HG02610 (cell line): ENCODE data around the gene ZFP36.

Source experiments
- ATAC-seq: cut with Tn5 transposase; IDR thresholded peaks from one replicate; pipeline ENCODE4 v1.9.1; 2021; ENCODE audit warnings: mild to moderate bottlenecking, moderate library complexity; ENCODE audit not compliant: unreplicated experiment

Gene ZFP36

DNA sequence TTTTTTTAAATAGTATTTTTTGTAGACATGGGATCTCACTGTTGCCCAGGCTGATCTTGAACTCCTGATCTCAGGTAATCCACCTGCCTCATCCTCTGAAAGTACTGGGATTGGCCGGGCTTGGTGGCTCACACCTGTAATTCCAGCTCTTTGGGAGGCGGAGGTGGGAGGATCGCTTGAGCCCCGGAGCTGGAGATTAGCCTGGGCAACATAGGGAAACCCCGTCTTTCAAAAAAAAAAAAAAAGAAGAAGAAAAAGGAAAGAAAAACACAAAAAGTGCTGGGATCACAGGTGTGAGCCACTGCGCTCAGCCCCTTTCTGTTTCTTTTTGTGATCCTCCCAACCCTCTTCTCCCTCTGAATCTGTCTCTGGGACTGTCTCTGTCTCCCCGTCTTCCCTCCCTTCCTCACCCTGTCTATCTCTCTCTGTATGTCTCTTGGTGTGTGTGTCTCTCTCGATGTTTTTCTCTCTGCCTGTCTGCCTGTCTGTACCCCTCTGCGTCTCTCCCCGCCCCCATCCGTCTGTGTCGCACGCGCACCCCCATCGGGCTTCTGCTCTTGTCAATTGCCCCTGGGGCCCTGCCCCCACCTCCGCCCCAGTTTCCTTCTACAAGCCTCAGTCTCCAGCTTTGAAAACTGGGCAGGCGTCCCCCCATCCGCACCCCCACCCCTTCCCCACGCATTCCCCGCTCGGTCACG is 540 bp upstream of the ZFP36 start:
- ATAC-seq, result no peak

GRCh38 chr19:39407410-39407659 is 688 bp downstream of the ZFP36 start:
- no peak for ATAC-seq

- no peak for ATAC-seq
Observed at GRCh38 chr19:39407660-39408391, 1.2 kb downstream of the ZFP36 start.

DNA sequence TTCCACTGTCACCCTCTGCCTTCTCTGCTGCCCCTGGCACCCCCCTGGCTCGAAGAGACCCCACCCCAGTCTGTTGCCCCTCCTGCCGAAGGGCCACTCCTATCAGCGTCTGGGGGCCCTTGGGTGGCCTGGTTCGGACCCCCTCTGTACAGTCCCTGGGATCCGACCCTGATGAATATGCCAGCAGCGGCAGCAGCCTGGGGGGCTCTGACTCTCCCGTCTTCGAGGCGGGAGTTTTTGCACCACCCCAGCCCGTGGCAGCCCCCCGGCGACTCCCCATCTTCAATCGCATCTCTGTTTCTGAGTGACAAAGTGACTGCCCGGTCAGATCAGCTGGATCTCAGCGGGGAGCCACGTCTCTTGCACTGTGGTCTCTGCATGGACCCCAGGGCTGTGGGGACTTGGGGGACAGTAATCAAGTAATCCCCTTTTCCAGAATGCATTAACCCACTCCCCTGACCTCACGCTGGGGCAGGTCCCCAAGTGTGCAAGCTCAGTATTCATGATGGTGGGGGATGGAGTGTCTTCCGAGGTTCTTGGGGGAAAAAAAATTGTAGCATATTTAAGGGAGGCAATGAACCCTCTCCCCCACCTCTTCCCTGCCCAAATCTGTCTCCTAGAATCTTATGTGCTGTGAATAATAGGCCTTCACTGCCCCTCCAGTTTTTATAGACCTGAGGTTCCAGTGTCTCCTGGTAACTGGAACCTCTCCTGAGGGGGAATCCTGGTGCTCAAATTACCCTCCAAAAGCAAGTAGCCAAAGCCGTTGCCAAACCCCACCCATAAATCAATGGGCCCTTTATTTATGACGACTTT is 2.0 kb downstream of the ZFP36 start:
- no peak for ATAC-seq

- no peak for ATAC-seq
Observed at GRCh38 chr19:39409208-39410016, 2.8 kb downstream of the ZFP36 start.

GRCh38 chr19:39410017-39410830 is 3.6 kb downstream of the ZFP36 start:
- ATAC-seq, result no peak

GRCh38 chr19:39410831-39411080 is 4.1 kb downstream of the ZFP36 start:
- no peak for ATAC-seq

GRCh38 chr19:39411081-39411831 is 4.6 kb downstream of the ZFP36 start:
- ATAC-seq, result no peak

DNA sequence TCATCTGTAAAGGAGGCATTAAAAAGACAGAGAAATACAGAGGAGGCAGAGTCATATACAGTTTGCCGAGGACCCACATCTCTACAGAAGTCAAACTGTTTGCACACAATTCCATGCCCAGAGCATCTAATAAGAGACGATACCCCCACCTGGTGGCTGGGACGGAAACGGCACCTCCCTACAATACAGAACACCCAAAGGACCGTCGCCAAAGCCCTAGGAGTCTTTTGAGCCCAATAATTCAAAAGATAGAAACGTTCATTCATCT is 5.1 kb downstream of the ZFP36 start:
- ATAC-seq, result peak; percentile 29

DNA sequence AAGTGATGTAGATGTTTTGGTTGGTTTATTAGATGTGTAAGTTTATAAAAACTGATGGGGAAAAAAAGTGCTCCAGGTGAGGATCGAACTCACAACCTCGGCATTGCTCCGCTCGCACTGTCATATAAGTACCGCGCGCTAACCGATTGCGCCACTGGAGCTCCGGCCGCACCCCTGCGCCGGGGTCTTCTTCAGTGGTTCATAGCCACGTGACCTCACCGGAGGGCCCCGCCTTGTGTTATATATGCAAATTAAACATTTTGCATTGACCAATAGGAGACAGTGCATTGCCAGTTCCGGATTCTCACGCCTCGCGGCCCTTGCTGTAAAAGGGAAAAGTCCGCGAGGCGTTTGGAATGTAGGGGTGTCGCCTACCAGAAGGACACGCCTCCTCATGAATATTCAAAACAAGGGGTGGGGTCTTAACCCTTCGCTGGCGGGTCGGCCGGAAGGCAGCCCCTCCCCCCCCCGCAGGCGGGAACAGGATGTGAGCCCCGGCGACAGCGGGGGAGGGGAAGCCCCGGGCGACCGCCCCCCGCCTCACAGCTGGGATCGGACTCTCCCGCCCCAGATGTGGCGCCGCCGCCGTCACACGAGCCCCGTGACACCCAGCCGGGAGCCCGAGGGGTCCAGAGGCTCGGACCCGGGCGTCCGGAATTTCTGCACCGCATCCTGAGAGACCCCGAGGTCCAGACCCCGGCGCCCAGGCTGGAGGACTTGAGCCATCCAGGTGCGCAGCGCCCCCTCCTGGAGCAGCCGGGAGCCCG is 5.6 kb downstream of the ZFP36 start, which contains the start of gene PLEKHG2:
TSS of gene PLEKHG2 (plus strand) at position 570 of the 767 bp plus-strand sequence. CDS start 1,418 bp downstream, outside the sequence.
- ATAC-seq, result peak; percentile 63

DNA sequence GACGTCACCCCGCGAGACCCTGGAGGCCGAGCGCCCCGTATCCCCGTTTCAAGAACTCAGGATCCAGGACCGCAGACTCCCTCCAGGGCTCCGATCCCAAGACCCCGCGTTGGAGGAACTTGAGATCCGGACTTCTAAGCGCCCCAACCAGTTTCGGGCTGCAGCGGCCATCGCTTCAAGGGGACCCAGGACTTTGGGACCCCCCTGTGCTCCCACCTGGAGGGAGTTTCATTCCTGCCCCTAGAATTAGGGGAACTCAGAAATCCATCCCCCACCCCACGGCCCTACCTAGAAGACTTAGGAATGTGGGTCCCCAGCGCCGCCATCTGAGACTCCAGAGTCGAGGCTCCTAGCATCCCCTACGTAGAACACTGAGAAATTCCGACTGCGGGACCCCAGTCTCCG is 6.2 kb downstream of the ZFP36 start:
- no peak for ATAC-seq

- ATAC-seq, result no peak
Observed at GRCh38 chr19:39413272-39413910, 6.7 kb downstream of the ZFP36 start.

DNA sequence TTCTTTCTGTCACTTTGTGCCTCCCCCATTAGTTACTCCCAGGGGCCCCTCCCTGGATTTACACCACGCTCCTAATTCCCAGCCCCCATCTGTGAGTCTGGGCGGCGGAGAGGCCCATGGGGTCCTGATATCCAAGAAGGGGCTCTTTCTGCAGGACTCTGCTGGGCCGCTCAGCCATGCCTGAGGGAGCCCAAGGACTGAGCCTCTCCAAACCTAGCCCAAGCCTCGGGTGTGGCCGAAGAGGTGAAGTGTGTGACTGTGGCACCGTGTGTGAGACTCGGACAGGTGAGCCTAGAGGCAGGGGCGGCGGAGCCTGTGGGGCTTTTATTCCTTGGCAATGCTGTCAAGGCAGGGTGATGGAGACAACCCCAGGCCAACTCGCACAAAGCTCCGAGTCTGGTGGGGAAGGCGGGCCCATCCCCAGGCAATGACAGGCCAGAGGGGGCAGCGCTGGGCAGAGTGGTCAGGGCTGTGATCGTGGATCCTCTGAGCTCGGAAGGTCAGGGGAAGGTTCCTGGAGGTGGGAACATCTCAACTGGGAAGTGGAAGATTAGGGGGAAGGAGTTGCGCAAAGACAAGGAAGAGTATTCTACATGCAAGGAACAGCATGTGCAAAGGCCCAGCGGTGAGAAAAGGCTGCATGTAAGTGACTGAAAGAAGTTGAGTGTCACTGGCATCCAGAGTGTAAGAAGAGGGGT is 7.4 kb downstream of the ZFP36 start:
- no peak for ATAC-seq

- ATAC-seq, result no peak
Observed at GRCh38 chr19:39415111-39416046, 8.7 kb downstream of the ZFP36 start.

- no peak for ATAC-seq
Observed at GRCh38 chr19:39416152-39417120, 9.8 kb downstream of the ZFP36 start.
